Measurements from ENCODE around the gene LTBP1. TPM values are rescaled to one million over a fixed set of nuclear protein-coding genes. Genes with fewer than 3 reads are reported as not detected.

Gene LTBP1
- total RNA-seq, 2 donors from 2014 or later = 25.9 to 99.8 TPM

- WGBS = 80% methylated on average over 3 of the region's 3 CpGs
- no peak overlapping the region for H3K4me3 ChIP-seq
- H3K36me3 ChIP-seq = no peaks in the 10 kb centered on the region
- H3K27me3 ChIP-seq (replicated peaks; ENCODE audit: insufficient read depth) = no peaks in the 10 kb centered on the region
- intact Hi-C loops (cut with DNase I) = no loop called here
- no peak overlapping the region for H3K27ac ChIP-seq
- H3K9me3 ChIP-seq = no peaks in the 10 kb centered on the region
- no peak for DNase-seq (ENCODE audit: low spot score)
- TF ChIP-seq POLR2AphosphoS5 (IDR thresholded peaks at IDR 0.05) (no peak), POLR2A (IDR thresholded peaks at IDR 0.05) (no peak), CTCF (IDR thresholded peaks at IDR 0.05) (no peak)
- H3K4me1 ChIP-seq (replicated peaks) = no peaks in the 10 kb centered on the region
Measured at GRCh38 chr2:33335516-33335915, 388.8 kb downstream of the LTBP1 start.

GRCh38 chr2:33336036-33336625 is 389.4 kb downstream of the LTBP1 start:
- Histone ChIP-seq H3K27ac (no peak overlapping the region), H3K4me3 (no peak overlapping the region), H3K36me3 (no peaks in the 10 kb centered on the region), H3K27me3 (replicated peaks; ENCODE audit: insufficient read depth) (no peaks in the 10 kb centered on the region), H3K9me3 (no peaks in the 10 kb centered on the region), H3K4me1 (replicated peaks) (no peaks in the 10 kb centered on the region)
- intact Hi-C loops (cut with DNase I) = no loop called here
- DNase-seq (ENCODE audit: low spot score) = no peak
- 84% methylated on average over 4 of the region's 4 CpGs for WGBS
- no peak for TF ChIP-seq POLR2A (IDR thresholded peaks at IDR 0.05)
- TF ChIP-seq POLR2AphosphoS5 (IDR thresholded peaks at IDR 0.05) = no peak
- TF ChIP-seq CTCF (IDR thresholded peaks at IDR 0.05) = no peak

GRCh38 chr2:33337385-33337960 is 390.7 kb downstream of the LTBP1 start:
- Histone ChIP-seq H3K27ac (no peak overlapping the region), H3K4me1 (replicated peaks) (no peaks in the 10 kb centered on the region)
- WGBS = 90% methylated on average over 7 of the region's 7 CpGs

GRCh38 chr2:33337981-33338380 is 391.2 kb downstream of the LTBP1 start:
- Histone ChIP-seq H3K27me3 (replicated peaks; ENCODE audit: insufficient read depth) (no peaks in the 10 kb centered on the region), H3K36me3 (no peaks in the 10 kb centered on the region), H3K4me1 (replicated peaks) (no peaks in the 10 kb centered on the region), H3K4me3 (no peak overlapping the region), H3K9me3 (no peaks in the 10 kb centered on the region), H3K27ac (no peak overlapping the region)
- no peak for TF ChIP-seq POLR2AphosphoS5 (IDR thresholded peaks at IDR 0.05)
- TF ChIP-seq CTCF (IDR thresholded peaks at IDR 0.05) = no peak
- TF ChIP-seq POLR2A (IDR thresholded peaks at IDR 0.05) = no peak
- DNase-seq (ENCODE audit: low spot score) = no peak
- WGBS = 97% methylated on average over 4 of the region's 4 CpGs
- intact Hi-C loops (cut with DNase I) = no loop called here

More at GRCh38 chr2:33337385-33337960, 390.7 kb downstream of the LTBP1 start:
- DNase-seq (ENCODE audit: low spot score) = no peak
- Histone ChIP-seq H3K9me3 (no peaks in the 10 kb centered on the region), H3K27me3 (replicated peaks; ENCODE audit: insufficient read depth) (no peaks in the 10 kb centered on the region), H3K36me3 (no peaks in the 10 kb centered on the region), H3K4me3 (no peak overlapping the region)
- TF ChIP-seq POLR2A (IDR thresholded peaks at IDR 0.05) = no peak
- TF ChIP-seq POLR2AphosphoS5 (IDR thresholded peaks at IDR 0.05) = no peak
- no peak for TF ChIP-seq CTCF (IDR thresholded peaks at IDR 0.05)
- intact Hi-C loops (cut with DNase I) = no loop called here

GRCh38 chr2:33339269-33339668 is 392.5 kb downstream of the LTBP1 start:
- Histone ChIP-seq H3K4me1 (replicated peaks) (no peaks in the 10 kb centered on the region), H3K27ac (no peak overlapping the region), H3K36me3 (no peaks in the 10 kb centered on the region), H3K4me3 (no peak overlapping the region), H3K27me3 (replicated peaks; ENCODE audit: insufficient read depth) (no peaks in the 10 kb centered on the region), H3K9me3 (no peaks in the 10 kb centered on the region)
- TF ChIP-seq CTCF (IDR thresholded peaks at IDR 0.05) = no peak
- no peak for TF ChIP-seq POLR2AphosphoS5 (IDR thresholded peaks at IDR 0.05)
- no peak for TF ChIP-seq POLR2A (IDR thresholded peaks at IDR 0.05)
- no peak for DNase-seq (ENCODE audit: low spot score)
- intact Hi-C loops (cut with DNase I) = no loop called here
- WGBS = 80% methylated on average over 5 of the region's 5 CpGs
